Activated CD8-positive, alpha-beta memory T cell treated with anti-CD3 and anti-CD28 coated beads, Interleukin-2, amount 50 U/mL, for 1 hour (primary cell): ENCODE data around the gene TMEM43.
A peak's percentile ranks its signal among the peaks of the same experiment; 100 is the strongest.

Experiments
- DNase-seq: peaks from one replicate; pipeline ENCODE4 v3.0.0-alpha.2; 2020; ENCODE audit errors: extremely low read depth

The TMEM43 gene

DNA sequence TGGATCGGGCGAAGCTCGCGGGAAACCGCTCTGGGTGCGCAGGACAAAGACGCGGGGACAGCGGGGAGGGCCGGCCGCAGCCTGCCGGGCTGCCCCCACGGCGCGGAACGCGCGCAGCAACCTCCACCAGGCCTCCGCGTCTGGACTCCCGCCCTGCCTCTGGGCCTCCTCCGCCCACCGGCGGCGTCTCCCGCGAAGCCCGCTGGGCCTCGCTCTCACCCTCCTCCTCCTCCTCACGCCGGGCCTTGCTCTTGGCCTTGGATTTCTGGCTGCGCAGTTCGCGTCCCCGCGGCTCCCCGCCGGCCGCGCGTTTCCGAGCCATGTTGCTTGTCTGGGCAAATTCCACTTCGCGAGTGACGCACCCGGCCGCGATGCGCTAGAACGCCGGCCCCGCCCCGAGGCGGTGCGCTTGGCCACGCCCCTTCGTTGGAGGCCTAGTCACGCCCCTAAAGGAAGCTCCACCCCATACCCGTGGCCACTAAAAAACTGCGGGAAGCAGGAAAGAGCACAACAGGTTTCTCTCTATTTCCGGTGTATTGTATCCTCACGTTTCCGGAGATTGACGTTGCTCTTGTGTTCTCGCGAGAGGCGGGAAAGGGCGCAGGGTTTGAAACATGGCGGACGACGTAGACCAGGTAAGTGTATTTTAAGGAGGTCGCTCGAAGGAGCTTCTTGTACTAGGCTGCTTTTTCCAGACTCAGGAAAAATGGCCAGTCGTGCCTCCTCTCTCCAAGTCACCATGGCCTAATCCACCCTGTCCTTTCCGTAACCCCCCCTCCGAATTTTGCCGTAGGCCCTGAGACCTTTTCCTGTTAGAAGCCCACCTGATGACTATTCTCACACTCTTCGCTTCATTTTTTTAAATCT is 53.6 kb downstream of the TMEM43 start, which contains the start of the genes LSM3 and XPC:
Gene LSM3 (plus strand): TSS at position 571 of the 867 bp plus-strand sequence. CDS start 44 bp downstream, at position 615.
Gene XPC (minus strand): TSS at position 355 of the 867 bp plus-strand sequence. CDS start 33 bp downstream, at position 322.
- DNase-seq = peak; percentile 93

GRCh38 chr3:14179114-14179465 is 54.2 kb downstream of the TMEM43 start:
- DNase-seq = no peak

DNA sequence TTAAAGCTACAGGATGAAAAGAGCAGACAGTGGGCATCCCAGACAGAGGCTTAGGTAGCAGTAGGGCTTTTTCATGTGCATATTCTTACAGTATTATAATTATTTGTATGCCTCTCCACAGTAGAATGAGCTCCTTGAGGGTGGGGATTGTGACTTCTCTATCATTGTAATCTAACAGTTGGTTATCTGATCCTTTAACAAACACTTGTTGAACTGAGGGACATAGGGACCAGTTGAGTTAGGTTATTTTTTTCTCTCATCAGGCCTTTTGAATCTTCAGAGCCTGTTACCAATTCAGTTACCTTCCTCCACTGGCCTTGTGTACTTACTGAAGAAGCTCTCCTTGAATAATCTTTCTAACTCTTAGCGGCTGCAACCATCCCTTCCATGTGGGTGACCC is 54.9 kb downstream of the TMEM43 start:
- no peak for DNase-seq

GRCh38 chr3:14181253-14181652 is 56.4 kb downstream of the TMEM43 start:
- DNase-seq = no peak

DNA sequence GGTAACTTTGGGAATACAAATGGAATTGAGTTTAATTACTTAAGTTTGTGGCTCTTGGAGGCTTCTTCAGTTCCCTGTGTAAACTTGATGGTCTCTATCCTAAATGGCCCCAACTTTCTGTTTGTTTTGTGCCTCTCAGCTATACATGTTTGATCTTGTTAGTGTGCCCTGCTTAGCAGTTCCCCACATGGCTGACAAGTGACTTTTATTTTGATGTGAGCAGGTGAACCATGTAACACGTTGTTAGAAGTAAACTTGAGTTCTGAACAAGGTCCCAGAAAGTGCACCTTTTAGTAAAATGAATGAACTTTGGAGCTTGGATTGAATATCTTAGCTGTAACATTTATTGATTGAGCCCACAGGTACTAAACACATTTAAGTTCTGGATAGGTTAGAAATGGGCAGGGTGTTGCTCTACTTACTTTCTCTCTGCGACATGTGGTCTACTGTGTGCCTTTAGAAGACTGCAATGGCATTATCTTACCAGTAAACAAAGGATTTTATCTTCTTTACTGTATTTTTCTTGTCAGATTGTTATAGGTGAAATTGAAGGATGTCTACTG is 58.2 kb downstream of the TMEM43 start:
- DNase-seq = no peak

DNA sequence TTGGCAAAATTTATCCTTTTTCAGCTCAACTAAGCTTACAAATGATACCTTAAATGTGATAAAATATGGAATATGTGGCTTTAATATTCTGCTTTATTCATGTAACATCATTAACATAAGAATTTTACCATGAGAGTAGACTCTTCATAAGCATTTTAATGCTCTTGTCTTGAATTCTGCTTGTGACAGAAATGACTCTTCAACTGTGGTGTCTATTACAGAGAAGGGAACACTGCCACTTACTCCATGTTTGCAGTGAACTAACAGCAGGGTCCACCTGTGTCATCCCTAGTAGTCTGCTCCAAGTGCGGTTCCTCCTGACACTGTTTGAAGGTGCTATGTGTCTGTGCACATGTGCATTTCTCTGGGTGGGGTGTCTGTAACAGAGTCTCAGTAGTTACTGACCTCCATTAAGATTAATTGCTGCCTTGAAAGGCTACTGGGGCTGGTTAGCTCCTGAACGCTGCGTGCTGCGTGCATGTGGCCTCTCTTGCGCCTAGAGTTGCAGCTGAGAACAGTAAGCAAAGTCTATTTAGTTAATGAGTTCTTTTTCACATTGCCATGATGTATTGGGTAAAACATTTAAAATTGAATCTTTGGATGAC is 62.1 kb downstream of the TMEM43 start:
- no peak for DNase-seq

GRCh38 chr3:14188041-14188754 is 63.3 kb downstream of the TMEM43 start:
- no peak for DNase-seq
